Right lobe of liver (tissue), 6 donors: ENCODE measurements around the gene C15orf61. TPM values are rescaled to one million over a fixed set of nuclear protein-coding genes. Genes with fewer than 3 reads are reported as not detected.

Experiments used
- ATAC-seq, 4 donors: fragments of 200-7000 bp; cut with Tn5 transposase; one replicate each; pipeline ENCODE4 v1.9.1; 2020; ENCODE audit warnings: mild to moderate bottlenecking in 4 of 4, moderate library complexity in 4 of 4
- DNase-seq, 3 donors: peaks; one replicate each; pipeline ENCODE4 v3.0.0-alpha.2; 2020
- H3K27ac ChIP-seq, 3 donors: fragments of 200-600 bp; one replicate each; pipeline ENCODE4 v1.8.0; 2022
- H3K27me3 ChIP-seq, 2 donors: fragments of 200-600 bp; one replicate each; pipeline ENCODE4 v1.8.0; 2022
- H3K36me3 ChIP-seq, 4 donors: fragments of 200-600 bp; sonication (generic) in 1 of 4; one replicate each; pipeline versions ENCODE4 v1.5.1 to v1.8.0; 2017 to 2022; ENCODE audit warnings: control low read depth in 1 of 4
- H3K4me1 ChIP-seq, 4 donors: fragments of 200-600 bp; sonication (generic) in 1 of 4; one replicate each; pipeline versions ENCODE4 v1.5.1 to v1.8.0; 2017 to 2022; ENCODE audit warnings: control low read depth in 1 of 4
- H3K4me3 ChIP-seq, 3 donors: fragments of 200-600 bp; one replicate each; pipeline ENCODE4 v1.8.0; 2022
- H3K9me3 ChIP-seq, 4 donors: fragments of 200-600 bp; sonication (generic) in 1 of 4; one replicate each; pipeline versions ENCODE4 v1.5.1 to v1.8.0; 2017 to 2022; ENCODE audit warnings: control low read depth in 1 of 4
- CTCF ChIP-seq, 4 donors: fragments of 200-600 bp in 3 of 4; fragments of 450-650 bp in 1 of 4; IDR thresholded peaks; one replicate each; pipeline versions ENCODE4 v1.5.1 to v1.8.0; 2016 to 2022; ENCODE audit warnings: antibody characterized with exemption in 4 of 4, mild to moderate bottlenecking in 2 of 4
- POLR2A ChIP-seq: fragments of 450-650 bp; IDR thresholded peaks from one replicate; pipeline ENCODE4 v1.6.1; 2017; ENCODE audit warnings: antibody characterized with exemption, mild to moderate bottlenecking
- WGBS: methylation state at CpG from one replicate; pipeline ENCODE4 v1.1.6; 2018; ENCODE audit warnings: low coverage, low lambda C conversion rate; ENCODE audit not compliant: insufficient coverage; ENCODE audit errors: missing lambda C conversion rate; 5-methylcytosine and 5-hydroxymethylcytosine counted together
- intact Hi-C, 2 donors: fragments of 100-400 bp; cut with DNase I; formaldehyde crosslinking; loops; one replicate each; pipeline versions ENCODE4 v1.11.2 to v1.14.1; 2022
- total RNA-seq, 6 experiments: library from RNA; depleted of rRNA in 2 of 6; stranded (reverse); fragments of >200 nt in 2 of 6; fragmentation: NEBNext Ultra II Directional in 3 of 6; extraction: Animal tissue kit (Norgen Biotek cat#: 25700) in 3 of 6; gene quantifications; one replicate each; pipeline versions ENCODE4 v1.1.0 to v1.2.4, GENCODE V29; 2016 to 2023
- donor health status: DM: no; HTN: yes; CAD: no.
- donor health status: DM: no; HTN: no; CAD: no.
- donor health status: DM: no; HTN: no; CAD: no.
- donor health status: DM: no; HTN: yes; CAD: no.
- donor health status: DM: no; HTN: yes; CAD: no.

C15orf61 gene
- total RNA-seq, 6 experiments from 2014 or later, result 1.4 to 3.0 (median 2.3) TPM

GRCh38 chr15:67508407-67508806 lies 12.5 kb upstream of the C15orf61 start:
- TF ChIP-seq CTCF (IDR thresholded peaks at IDR 0.05) (no peak), POLR2A (no peak)
- Histone ChIP-seq H3K36me3 (peaks cover 0 to 8% (median 0%) of the 10 kb centered on the region in 4 donors), H3K9me3 (no peaks in the 10 kb centered on the region), H3K4me3 (no peak overlapping the region), H3K4me1 (no peaks in the 10 kb centered on the region), H3K27me3 (no peaks in the 10 kb centered on the region), H3K27ac (no peak overlapping the region)
- no peak for DNase-seq
- intact Hi-C loops, result loop anchor here in 1 of 2 donors (10.0 kb wide), 1 partner anchor 326 kb away; no protein-coding TSS in a partner anchor
- 94% methylated on average over 3 of the region's 3 CpGs for WGBS
- no peak for ATAC-seq

GRCh38 chr15:67509918-67510317 lies 11.0 kb upstream of the C15orf61 start:
- H3K4me3 ChIP-seq, result no peak overlapping the region
- ATAC-seq (no peak), DNase-seq (no peak)
- H3K9me3 ChIP-seq, result no peaks in the 10 kb centered on the region
- no peak overlapping the region for H3K27ac ChIP-seq
- no peak for TF ChIP-seq POLR2A
- TF ChIP-seq CTCF (IDR thresholded peaks at IDR 0.05), result no peak
- intact Hi-C loops, result loop anchor here in 1 of 2 donors (10.0 kb wide), 1 partner anchor 325 kb away; no protein-coding TSS in a partner anchor
- peaks cover 0 to 15% (median 0%) of the 10 kb centered on the region in 4 donors for H3K36me3 ChIP-seq
- no peaks in the 10 kb centered on the region for H3K27me3 ChIP-seq
- no peaks in the 10 kb centered on the region for H3K4me1 ChIP-seq
- 85% methylated on average over 4 of the region's 4 CpGs for WGBS

DNA sequence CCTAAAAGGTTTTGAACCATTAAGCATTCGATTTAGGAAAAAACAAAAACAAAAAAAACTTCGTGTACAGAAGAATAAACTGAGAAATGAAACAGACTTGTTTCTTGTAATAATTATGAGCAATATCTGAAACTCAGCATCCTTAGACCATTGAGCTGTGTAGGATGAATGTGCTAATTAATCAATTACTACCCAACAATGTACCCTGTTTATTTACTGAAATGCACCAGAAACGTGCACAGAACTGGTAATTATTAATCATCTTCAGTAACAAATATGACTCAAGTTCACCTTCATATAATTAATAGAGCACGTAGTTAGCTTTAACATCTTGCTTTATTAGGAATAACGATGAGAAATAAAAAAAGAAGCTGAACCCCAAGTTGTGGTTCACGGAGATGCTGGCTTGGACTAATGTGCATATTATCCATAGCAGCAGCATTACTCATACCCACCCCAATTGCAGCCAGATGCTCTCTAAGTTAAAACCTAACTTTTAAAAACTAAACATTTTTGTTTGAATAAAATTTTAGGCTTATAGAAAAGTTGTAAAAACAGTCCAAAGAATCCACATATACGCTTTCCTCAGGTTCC lies 10.2 kb upstream of the C15orf61 start:
- H3K27ac ChIP-seq, result no peak overlapping the region

DNA sequence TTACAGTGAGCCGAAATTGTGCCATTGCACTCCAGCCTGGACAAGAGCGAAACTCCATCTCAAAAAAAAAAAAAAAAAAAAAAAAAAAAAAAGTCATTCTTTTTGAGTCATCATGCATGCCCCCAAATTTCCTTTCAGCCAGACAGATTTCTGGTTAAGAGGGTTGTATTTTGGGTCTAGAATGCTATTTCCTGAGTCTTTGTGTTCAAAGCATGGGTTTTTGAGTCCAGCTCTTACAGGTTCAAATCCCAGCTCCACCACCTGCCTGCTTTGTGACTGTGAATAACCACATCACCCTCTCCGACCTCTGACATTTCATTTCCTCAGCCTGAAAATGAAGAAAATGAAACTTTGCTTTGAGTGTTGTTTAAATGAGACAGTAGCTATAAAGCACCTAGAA lies 9.3 kb upstream of the C15orf61 start:
- H3K36me3 ChIP-seq, result peaks cover 0 to 15% (median 0%) of the 10 kb centered on the region in 4 donors
- H3K27me3 ChIP-seq, result no peaks in the 10 kb centered on the region
- WGBS, result 94% methylated on average over 1 of the region's 3 CpGs
- H3K9me3 ChIP-seq, result no peaks in the 10 kb centered on the region
- intact Hi-C loops, result no loop called here
- no peak overlapping the region for H3K27ac ChIP-seq
- H3K4me1 ChIP-seq, result no peaks in the 10 kb centered on the region
- no peak for ATAC-seq
- TF ChIP-seq CTCF (IDR thresholded peaks at IDR 0.05) (no peak), POLR2A (no peak)
- no peak overlapping the region for H3K4me3 ChIP-seq
- DNase-seq, result no peak

More for the DNA sequence above, 10.2 kb upstream of the C15orf61 start:
- DNase-seq (no peak), ATAC-seq (no peak)
- Histone ChIP-seq H3K4me3 (no peak overlapping the region), H3K36me3 (peaks cover 0 to 15% (median 0%) of the 10 kb centered on the region in 4 donors), H3K4me1 (no peaks in the 10 kb centered on the region), H3K27me3 (no peaks in the 10 kb centered on the region), H3K9me3 (no peaks in the 10 kb centered on the region)
- intact Hi-C loops, result no loop called here
- no peak for TF ChIP-seq POLR2A
- no peak for TF ChIP-seq CTCF (IDR thresholded peaks at IDR 0.05)
- WGBS, result 84% methylated on average over 7 of the region's 7 CpGs
